ENCODE measurements around the gene ADAT1.

The ADAT1 gene

DNA sequence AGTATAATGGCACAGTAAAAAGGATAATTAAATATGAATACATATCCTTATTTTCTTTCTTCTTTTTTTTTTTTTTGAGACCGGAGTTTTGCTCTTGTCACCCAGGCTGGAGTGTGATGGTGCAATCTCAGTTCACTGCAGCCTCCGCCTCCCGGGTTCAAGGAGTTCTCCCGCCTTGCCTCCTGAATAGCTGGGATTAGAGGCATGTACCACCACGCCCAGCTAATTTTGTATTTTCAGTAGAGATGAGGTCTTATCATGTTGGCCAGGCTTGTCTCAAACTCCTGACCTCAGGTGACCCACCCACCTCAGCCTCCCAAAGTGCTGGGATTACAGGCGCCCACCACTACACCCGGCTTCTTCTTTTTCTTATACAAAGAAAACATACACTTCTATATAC, 44.9 kb downstream of the ADAT1 start:
- DNase-seq (ENCODE audit: insufficient read length, low spot score) (no peak), FAIRE-seq (no peak)

DNA sequence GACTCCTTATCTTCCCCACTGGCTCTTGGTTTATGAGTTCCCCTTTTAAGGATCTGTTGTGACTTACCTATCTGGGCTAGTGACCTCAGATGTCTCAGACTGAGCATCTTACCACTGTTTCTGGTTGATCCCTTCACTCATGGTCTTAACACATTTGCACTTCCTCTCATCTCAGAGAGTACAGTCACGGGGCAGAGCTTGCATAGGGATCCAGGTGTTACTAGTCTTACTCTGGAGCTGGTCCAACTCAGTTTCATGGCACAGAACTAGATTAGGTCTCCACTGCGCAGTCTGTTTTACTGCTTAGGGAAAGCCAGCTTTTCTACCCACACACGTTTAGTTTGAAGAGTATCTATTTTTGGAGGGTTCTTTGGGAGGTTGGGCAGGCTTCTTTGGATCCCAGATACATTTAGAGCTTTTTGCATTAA, 46.7 kb downstream of the ADAT1 start:
- FAIRE-seq (no peak), DNase-seq (ENCODE audit: insufficient read length, low spot score) (no peak)

DNA sequence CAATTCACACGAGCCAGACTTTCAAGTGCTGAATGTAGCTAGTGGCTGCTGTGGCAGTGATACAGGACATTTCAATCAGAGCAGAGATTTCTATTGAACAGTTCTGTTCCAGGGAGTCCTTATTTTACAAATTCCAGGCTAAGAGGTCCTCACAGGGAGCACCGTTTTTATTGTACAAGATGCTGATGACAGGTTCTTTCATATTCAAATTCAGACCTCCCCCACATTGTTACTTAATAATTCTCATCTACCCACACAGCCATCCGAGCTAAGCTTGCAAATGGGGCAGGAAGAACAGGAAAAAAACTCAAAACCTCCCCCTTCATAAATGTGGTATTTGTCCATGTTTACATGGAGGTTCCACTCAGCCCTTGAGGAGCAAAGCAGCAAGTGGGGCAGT, 47.1 kb downstream of the ADAT1 start:
- DNase-seq (ENCODE audit: insufficient read length, low spot score) = no peak
- FAIRE-seq = no peak

DNA sequence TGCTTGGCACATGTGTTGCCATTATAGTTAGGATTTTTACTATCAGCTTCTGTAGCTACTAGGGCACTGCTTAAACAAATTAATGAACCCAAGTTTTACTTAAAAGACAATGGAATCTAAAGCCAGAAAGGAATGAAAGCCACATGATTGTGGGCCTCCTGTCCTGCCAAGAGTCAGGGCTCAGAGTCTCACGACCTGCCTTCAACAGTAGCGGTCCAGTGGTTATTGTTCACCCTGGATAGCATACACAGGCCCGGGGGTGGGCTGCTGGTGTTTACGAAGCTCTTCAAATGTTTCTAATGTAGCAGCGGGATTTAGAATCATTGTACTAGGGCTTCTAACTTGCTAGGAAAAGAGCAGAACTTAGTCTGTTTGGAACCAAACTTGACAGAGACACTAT, 49.1 kb downstream of the ADAT1 start:
- no peak for FAIRE-seq

DNA sequence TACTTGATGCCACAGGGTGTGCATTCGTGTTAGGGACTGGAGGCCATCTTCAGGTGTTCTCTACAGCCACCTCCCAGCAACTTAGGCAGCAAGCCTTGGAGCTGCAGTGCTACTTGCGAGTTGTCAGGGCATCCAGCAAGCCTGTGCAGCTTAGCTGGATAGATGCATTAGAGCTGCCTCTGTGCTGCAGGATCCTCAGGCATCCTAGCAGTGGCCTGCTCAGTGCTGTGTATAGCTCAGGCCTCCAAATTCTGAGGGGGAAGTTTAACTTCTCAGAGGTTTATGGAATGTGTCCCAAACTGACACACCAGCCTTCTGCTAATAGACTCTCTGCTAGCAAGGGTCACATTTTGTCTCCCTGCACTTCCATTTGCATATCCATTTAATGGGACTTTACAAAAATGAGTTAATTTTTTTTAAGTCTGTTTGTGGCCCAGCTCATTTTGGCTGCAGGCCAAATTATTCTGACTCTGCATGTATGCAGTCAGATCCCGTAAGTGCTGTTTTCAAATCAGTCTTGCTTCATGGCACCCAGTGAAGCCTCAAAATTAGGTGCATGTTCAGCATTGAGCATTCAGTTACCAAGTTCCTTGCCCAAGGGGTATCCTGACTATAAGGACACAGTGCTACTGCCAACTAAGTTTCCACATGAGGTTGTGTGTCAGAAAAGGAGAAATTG, 50.1 kb downstream of the ADAT1 start:
- FAIRE-seq = no peak
- no peak for DNase-seq (ENCODE audit: insufficient read length, low spot score)

More for the DNA sequence above, 49.1 kb downstream of the ADAT1 start:
- no peak for DNase-seq (ENCODE audit: insufficient read length, low spot score)

DNA sequence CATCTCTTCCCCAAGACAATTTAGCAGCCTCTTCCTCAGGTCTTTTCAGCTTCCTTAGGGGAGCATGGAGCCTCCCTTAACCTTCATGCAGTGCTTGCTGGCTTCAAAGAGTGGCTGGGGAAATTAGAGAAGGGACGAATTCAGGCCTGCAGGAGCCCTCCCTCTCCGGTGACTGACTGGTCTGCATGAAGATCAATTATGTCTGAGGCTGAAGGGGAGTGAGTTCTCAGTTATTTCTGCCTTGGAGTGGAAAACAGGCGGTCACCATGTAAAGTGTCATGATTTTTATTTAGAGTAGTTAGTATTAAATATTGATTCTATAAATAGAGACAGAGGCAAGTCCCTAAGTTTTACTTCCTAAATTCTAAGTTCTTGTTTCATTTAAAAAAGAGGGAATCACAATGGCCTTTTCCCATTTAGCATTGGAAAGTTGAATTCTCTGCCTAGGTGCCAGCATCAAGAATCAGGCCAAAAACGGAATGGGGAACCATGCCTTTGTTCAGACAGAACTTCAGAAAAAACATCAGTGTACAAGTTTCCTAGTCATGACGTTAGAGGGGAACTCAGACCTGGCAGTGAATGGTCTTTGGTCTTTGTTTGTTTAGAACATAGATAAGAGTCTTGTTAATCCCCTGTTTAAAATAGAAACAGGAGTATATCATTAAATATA, 52.5 kb downstream of the ADAT1 start:
- FAIRE-seq = no peak
- no peak for DNase-seq (ENCODE audit: insufficient read length, low spot score)

DNA sequence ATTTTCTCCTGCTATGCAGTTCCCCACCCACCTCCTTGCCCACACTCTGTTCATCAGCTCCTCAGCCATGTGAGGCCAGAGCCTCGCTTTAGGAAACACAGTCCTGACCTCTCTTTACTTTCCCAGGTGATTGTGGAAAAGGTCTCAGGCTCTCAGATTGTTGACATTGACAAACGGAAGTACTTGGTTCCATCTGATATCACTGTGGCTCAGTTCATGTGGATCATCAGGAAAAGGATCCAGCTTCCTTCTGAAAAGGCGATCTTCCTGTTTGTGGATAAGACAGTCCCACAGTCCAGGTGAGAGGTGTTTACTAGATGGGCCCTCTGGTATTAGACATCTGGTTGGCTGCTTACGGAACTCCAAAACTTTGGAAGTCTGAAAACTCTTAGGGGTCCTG, 55.2 kb downstream of the ADAT1 start:
- no peak for FAIRE-seq
- no peak for DNase-seq (ENCODE audit: insufficient read length, low spot score)

DNA sequence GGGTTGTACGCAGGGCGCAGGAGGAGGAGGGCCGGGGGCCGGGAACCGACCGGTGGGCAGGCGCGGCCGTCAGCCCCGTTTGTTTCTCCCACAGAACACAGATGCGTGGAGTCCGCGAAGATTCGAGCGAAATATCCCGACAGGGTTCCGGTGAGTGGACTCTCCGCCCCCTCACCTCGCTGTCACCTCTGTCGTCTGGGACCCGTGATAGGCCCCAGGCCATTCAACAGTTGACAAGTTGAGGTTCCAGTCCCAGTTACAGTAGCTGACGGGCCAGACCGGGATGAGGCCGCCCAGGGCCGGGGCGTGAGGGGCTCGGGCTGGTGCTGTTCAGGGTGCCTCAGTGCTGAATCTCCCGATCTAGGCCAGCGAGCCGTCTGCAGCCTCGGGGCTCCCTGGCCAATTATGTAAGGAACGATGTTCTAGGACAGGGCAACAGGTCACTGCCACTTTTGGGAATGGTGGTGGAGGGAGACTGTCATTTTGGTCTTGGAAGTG, 56.3 kb downstream of the ADAT1 start:
- no peak for FAIRE-seq
- DNase-seq (ENCODE audit: insufficient read length, low spot score) = no peak

DNA sequence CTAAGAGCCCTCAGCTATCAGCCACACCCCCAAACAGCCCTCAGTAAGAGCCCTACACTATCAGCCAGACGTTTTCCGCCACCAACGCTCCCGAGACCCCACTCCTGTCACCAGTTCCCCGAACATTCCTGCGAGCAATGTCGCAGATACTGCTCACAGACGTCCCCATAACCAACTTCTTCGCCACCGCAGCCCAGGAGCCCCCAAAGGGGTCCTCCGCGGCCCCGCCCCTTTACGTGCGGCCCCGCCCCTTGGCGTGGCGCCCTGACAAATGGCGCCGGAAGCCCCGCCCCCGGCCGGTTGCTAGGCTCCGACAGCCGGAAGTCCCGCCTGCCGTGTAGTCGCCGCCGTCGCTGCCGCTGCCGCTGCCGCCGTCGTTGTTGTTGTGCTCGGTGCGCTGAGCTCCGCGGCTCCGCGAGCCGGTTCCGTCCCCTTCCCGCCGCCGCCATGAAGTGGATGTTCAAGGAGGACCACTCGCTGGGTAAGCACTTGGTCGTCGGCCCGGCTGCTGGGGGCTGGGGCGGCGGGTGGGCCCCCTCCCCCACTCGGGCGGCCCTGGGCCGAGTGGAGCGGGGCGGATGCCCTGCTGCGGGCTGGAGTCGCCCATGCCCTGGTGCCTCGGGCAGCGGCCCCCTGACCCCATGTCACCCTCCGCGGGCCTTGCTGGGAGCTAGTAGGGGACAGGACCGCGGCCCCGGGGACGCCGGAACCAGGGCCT, 56.9 kb downstream of the ADAT1 start, which contains the start of gene GABARAPL2:
TSS of gene GABARAPL2 (plus strand) at position 340 of the 718 bp plus-strand sequence. CDS start at position 448, 108 bp downstream.
- FAIRE-seq (peak; percentile 77), DNase-seq (ENCODE audit: insufficient read length, low spot score) (peak; percentile 76)

DNA sequence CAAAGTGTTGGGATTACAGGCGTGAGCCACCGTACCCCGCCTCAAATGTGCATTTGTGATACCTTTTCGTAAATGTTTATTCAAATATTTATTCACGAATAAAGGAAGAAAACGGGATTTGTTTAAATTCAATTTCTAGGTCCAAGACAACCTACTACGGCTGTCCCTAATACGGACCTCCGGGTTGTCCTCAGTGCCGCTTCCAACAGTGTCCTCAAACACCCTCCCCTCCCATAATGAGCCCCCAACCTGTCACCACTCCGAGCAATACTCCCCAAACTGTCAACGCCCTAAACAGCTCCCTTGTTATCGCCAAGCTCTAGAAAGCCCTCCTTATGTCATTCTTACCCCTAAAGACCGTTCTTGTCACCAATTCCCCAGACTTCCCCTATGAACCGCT, 57.4 kb downstream of the ADAT1 start:
- DNase-seq (ENCODE audit: insufficient read length, low spot score) (no peak), FAIRE-seq (peak; percentile 23)

DNA sequence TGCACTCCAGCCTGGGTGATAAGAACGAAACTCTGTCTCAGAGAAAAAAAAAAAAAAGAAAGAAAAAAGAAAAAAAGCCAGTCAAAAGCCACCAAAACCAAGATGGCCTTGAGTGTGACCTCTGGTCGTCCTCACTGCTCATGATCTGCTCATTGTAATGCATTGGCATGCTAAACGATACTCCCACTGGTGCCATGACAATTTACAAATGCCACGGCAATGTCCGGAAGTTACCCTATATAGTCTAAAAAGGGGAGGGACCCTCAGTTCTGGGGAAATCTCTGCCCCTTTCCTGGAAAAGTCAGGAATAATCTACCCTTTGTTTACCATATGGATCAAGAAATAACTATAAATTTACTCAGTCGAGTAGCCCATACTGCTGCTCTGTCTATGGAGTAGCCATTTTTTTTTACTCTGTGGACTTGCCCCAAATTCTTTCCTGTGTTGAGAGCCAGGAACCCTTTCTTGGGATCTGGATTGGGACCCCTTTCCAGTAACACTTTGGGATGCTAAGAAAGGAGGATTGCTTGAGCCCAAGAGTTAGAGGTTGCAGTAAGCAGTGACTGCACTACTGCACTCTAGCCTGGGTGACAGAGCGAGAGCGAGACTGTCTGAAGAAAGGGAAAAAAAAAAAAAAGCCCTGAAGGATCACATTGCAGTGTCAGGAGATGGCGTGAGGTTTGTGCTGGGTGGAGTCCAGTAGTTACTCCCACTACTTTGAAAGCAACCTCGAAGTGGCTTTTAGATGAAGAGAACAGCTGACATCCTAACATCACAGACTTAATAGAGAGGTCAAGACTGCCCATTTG, 63.3 kb downstream of the ADAT1 start:
- DNase-seq (ENCODE audit: insufficient read length, low spot score) (no peak), FAIRE-seq (no peak)

DNA sequence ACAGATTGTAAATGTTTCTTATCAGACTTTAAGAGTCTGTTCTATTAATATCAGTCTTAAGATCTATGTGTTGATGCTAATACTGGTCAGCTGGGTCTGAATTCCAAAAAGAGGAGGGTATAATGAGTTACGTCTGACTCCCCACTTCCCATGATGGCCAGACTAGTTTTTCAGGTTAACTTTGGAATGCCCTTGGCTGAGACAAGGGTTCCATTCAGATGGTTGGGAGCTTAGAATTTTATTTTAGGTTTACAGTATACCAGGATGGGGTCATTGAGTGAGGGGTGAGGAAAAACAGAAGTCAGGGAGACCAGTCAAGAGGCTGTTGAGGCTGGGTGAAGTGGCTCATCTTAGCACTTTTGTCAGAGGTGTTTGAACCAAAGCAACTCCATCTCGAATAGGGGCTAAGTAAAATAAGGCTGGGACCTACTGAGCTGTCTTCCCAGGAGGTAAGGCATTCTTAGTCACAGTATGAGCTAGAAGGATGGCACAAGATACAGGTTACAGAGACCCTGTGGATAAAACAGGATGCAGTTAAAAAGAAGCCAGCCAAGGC, 64.2 kb downstream of the ADAT1 start:
- FAIRE-seq = no peak

DNA sequence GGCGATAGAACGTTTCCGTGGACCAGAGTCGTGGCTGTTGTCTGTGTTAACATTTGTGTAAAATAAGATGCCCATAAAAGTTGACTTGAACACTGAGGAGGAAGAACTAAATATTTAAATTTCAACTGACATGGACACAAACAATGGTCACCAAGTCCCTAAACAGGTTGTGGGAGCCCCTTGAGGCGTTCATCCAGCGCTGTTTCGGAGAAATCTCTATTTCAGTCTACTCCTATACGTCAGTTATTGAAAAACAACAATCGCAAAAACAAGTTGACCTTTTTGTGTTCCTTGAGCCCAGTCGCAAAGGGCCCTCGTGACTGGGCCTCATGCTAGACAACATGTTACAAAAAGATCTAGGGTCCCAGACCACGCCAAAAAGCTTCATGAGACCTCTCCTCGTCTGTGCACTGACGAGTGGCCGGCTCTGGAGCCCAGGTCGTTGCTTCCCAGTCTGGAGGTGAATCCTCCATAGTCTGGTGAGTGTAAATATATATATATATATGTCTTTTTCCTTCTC, 66.6 kb downstream of the ADAT1 start:
- peak; percentile 14 for FAIRE-seq
- DNase-seq (ENCODE audit: insufficient read length, low spot score) = no peak

More for the DNA sequence above, 64.2 kb downstream of the ADAT1 start:
- DNase-seq (ENCODE audit: insufficient read length, low spot score) = no peak

DNA sequence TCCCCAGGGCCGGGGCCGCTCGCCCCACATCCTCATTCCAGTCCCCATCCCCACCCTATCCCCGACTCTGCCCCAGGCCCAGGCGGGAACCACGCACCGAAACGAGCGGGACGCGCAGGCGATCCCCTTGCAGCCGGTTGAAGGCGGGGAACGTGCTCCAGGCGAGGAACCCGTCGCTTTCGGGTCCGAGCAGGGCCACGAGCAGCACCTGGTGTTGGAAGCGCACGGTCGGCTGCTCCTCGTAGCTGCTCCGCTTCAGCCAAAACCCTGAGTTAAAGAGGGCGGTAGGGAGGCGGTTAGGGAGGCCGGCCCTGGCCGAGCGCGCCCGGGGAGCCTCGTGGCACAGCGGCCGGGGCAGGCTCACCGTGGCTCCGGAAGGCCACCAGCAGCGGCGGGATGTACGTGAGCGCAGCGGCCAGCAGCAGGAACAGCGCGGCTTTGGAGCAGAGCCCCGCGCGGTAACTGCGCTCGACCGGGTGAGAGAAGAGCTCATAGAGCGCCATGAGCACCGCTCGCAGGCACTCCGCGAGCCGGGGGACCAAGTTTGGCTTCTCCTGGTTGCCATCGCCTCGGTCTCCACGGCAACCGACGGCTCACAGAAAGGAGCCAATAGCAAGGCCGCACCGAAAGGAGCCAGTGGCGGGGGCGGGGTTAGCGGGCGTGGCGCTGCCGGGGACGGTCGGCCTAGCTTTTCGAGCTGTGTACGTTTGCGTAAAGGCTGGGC, 67.2 kb downstream of the ADAT1 start, which contains the start of gene TMEM231:
TSS of gene TMEM231 (minus strand) at position 546 of the 724 bp plus-strand sequence. CDS start at position 503, 43 bp downstream.
- DNase-seq (ENCODE audit: insufficient read length, low spot score) (peak; percentile 91), FAIRE-seq (peak; percentile 98)

DNA sequence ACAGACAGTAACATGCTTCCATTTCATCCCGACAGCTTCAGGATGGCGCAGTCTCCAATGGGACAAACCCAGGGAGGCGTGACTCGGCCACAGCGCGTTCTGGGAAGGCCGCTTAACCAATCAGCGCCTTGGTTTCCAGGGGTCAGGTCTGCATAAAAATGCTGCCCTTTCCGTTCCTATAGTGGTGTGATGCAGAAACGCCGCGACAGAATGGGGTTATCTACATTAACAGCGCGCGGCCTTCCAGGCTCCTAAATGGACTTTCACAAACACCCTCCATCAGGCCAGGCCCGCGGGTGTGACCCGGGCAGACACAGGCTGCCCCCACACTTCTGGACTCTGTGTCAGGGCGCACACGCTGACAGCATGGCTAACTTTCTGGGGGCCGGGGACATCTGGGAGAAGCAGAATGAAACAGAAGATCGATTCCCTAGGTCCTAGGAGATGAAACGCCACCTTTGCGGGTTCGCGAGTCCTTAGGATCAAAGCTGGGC, 67.8 kb downstream of the ADAT1 start:
- DNase-seq (ENCODE audit: insufficient read length, low spot score) (no peak), FAIRE-seq (peak; percentile 73)

DNA sequence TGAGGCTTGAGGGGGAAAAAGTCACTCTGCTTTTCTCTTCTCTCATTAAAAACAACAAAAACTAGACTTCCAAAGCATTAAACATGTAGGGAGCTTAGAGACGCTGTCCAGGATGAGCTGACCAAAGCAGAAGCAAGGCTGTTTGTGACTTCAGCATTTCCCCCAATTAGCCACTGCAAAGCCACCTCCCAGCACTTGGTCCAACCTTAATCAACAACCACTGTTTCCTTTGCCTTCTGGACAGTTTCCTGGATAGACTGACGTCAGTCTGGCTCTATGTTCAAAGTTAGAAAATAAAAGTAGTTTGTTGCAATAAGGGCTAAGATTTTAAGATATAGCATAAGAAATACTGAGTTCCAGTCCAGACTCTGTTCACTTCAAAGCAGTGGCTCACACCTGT, 70.1 kb downstream of the ADAT1 start:
- DNase-seq (ENCODE audit: insufficient read length, low spot score) (no peak), FAIRE-seq (no peak)

DNA sequence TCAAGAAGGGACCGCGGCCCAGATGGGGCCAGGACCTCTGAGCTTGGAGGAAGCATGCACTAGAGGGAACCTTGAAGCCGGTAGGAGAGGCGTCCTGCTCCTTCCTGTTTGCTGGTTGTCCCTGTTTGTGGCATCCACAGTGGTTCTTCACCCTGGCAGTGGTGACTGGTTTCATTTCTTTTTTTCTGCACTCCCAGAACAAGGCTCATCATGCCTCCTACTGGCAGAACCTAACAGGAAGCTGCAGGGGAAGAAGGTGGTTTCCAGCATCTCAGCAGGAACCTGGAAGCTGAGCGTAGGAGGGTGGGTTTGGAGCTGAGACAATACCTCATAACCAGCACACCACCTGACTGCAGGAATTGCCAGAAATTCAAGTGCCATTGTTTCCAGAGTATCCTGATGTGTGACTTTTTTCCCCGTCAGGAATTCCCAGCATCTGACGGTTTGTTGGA, 72.8 kb downstream of the ADAT1 start:
- FAIRE-seq = peak; percentile 80

More for the DNA sequence above, 72.8 kb downstream of the ADAT1 start:
- DNase-seq (ENCODE audit: insufficient read length, low spot score) = peak; percentile 36
